Dermis blood vessel endothelial cell (primary cell): ENCODE results near the gene PDIA2. TPM values are rescaled to one million over a fixed set of nuclear protein-coding genes. Genes with fewer than 3 reads are reported as not detected.
"Not testable (repeated sequence)": the region's sequence is repeated elsewhere in the genome, so short reads cannot be mapped to it uniquely, and the experiment has no call there.

Experiments used
- DNase-seq: peaks from one replicate; pipeline ENCODE4 v3.0.0; 2010
- total RNA-seq: library from RNA; depleted of rRNA; stranded (reverse); fragments of >200 nt; gene quantifications from 2 replicates; pipeline ENCODE4 v1.2.3, GENCODE V29; 2014

The PDIA2 gene
- total RNA-seq: 0.34 TPM in 1 of 2 replicates, not detected in the other

- DNase-seq: no peak
Observed at GRCh38 chr16:283033-283805, at the start of gene PDIA2. Gene PDIA2 (plus strand): TSS chr16:283164. CDS start chr16:283170, 6 bp downstream.

- peak; percentile 93 for DNase-seq
Observed at GRCh38 chr16:234468-235305, 48.3 kb upstream of the PDIA2 start, which contains the start of gene FAM234A. Gene FAM234A (plus strand): TSS chr16:234821. CDS start chr16:254414, 19,593 bp downstream.

DNA sequence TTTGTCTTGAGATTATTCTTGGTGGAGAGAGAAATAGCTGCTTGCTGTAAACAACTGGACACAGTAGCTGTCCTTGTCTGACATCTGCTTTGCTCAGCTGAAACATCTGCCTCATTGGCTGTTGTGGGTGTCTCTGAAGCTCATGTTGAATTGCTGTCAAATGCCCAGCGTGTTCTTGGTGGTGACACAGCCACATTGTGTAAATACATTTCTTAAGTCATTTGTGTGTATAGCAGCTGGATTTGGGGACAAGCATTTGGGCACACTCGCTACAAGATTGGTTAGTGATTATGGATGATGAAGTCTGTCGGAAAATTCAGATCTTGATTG lies 43.1 kb upstream of the PDIA2 start:
- no peak for DNase-seq

DNA sequence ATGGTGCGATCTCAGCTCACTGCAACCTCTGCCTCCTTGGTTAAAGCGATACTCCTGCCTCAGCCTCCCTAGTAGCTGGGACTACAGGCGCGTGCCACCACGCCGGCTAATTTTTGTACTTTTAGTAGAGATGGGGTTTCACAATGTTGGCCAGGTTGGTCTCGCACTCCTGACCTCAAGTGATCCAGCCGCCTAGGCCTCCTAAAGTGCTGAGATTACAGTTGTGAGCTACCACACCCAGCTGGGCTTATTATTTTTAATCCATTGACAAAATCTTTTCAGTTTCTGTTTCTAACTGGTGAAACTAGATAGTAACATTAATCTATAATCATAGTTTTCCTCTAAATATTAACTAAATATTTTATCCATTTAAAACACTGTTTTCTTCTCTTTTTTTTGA lies 42.4 kb upstream of the PDIA2 start:
- no peak for DNase-seq

GRCh38 chr16:242281-242680 lies 40.7 kb upstream of the PDIA2 start:
- DNase-seq: no peak

- no peak for DNase-seq
Observed at GRCh38 chr16:243348-243747, 39.6 kb upstream of the PDIA2 start.

DNA sequence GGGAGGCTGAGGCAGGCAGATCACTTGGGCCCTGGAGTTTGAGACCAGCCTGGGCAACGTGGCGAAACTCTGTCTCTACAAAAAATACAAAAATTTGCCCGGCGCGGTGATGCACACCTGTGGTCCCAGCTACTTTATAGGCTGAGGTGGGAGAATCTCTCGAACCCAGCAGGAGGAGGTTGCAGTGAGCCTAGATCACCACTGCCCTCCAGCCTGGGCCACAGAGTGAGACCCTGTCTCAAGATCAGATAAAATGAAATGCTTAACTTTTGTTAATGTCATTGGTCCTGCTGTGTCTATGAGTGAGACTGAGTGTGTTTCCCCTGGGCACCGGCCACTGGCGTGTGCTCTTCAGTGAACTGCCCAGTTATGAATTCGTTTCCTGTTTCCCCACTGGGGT lies 37.9 kb upstream of the PDIA2 start:
- no peak for DNase-seq

DNA sequence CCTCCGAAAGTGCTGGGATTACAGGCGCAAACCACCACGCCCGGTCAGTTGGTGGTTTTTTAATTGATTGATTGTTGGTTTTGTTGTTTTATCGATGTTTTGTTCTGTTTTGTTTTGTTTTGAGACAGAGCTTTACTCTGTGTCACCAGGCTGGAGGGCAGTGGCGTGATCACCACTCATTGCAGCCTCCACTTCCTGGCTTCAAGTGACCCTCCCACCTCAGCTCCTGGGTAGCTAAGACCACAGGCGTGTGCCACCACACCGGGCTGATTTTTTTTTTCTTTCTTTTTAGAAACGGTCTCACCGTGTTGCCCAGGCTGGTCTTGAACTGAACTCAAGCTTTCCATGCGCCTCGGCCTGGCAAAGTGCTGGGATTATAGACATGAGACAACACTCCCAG lies 35.9 kb upstream of the PDIA2 start:
- DNase-seq: no peak

GRCh38 chr16:249431-249830 lies 33.5 kb upstream of the PDIA2 start:
- no peak for DNase-seq

DNA sequence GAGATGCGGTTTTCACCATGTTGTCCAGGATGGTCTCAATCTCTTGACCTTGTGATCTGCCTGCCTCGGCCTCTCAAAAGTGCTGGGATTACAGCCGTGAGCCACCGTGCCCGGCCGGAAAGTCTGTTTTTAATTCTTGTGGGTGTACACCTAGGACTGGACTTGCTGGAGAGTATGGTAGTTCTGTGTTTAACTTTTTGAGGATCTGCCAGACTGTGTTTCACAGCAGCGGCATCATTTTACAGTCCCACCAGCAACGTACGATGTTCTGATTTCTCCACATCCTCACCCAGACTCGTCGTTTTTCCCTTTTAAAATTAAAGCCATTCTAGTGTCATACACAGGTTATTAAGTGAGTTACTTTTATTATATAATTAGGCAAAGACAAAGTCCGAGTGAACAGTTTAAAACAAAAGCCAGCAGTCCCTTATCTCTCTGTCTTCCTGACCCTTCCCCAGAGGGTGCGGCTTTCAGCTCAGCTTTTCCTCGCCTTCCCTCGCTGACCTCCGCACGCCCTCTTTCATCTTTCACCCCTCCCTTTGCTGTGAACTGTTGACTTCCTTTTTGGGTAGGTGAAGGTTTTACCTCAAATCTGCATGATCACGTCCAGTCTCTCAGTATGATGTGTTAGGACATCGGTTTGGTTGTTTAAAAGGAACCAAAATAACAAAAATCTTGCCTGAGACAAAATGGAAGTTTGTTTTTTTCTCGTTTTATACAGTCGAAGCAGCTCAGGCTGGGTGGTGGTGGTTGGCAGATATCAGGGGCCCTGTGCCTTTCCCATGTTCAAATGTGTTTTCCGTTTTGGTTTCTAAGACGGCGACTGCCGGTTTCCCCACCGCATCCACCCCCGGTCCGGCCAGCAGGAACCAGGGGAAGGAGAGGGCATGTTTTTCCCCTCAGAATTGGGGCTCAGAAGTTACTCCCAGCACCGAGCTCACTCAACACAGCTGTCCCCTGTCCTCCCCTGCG lies 30.3 kb upstream of the PDIA2 start:
- peak; percentile 32 for DNase-seq

- DNase-seq: no peak
Observed at GRCh38 chr16:253833-254232, 29.1 kb upstream of the PDIA2 start.

- no peak for DNase-seq
Observed at GRCh38 chr16:254461-254860, 28.5 kb upstream of the PDIA2 start.

DNA sequence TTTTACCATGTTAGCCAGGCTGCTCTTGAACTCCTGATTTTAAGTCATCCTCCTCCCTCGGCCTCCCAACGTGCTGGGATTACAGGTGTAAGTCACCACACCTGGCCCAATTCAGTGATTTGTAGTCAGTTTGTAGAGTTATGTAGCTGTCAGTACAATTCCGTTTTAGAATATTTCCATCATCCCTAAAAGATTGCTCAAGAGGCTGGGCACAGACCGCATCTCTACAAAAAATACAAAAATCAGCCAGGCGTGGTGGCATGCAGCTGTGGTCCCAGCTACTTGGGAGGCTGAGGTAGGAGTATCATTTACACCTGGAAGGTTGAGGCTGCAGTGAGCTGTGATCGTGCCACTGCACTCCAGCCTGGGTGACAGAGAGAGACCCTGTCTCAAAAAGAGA lies 27.8 kb upstream of the PDIA2 start:
- DNase-seq: no peak

DNA sequence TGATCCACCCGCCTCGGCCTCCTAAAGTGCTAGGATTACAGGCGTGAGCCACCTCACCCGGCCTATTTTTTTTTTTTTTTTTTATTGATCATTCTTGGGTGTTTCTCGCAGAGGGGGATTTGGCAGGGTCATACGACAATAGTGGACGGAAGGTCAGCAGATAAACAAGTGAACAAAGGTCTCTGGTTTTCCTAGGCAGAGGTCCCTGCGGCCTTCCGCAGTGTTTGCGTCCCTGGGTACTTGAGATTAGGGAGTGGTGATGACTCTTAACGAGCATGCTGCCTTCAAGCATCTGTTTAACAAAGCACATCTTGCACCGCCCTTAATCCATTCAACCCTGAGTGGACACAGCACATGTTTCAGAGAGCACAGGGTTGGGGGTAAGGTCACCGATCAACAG lies 24.9 kb upstream of the PDIA2 start:
- not testable (repeated sequence) for DNase-seq

- no peak for DNase-seq
Observed at GRCh38 chr16:259226-259625, 23.7 kb upstream of the PDIA2 start.

DNA sequence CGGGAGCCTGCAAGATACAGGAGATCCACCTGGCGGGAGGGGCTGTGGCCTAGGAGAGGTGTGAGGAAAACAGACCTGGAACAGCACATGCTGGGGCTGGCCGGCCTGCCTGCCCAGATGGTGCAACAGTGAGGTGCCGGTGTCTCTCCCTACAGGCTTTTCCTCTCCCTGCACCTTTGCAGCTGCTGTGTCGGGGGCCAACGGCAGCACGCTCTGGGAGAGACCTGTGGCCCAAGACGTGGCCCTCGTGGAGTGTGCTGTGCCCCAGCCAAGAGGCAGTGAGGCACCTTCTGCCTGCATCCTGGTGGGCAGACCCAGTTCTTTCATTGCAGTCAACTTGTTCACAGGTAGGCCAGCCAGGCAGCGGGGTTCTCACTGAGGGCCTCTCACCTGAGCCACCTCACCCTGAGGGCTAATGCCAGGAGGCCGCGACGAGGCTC lies 23.1 kb upstream of the PDIA2 start:
- no peak for DNase-seq

DNA sequence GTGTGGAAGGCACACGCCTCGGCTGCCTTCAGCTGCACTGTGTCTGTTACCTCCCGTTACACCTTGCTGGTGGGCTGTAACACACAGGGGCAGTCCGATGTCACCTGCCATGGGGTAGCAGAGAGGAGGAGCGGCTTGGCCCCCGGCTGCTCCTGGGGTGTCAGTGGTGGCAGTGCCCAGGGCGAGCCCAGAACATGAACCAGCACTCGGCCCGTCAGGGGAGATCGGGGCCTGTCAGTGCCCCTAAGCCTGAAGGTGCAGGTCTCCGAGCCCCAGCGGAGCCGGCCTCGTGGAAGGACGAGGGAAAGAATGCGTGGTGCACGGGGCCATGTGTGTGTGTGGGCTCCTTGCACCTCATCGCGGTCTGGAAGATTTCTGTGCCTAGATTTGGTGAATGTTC lies 22.6 kb upstream of the PDIA2 start:
- DNase-seq: no peak

GRCh38 chr16:261031-261691 lies 21.8 kb upstream of the PDIA2 start:
- DNase-seq: no peak

- no peak for DNase-seq
Observed at GRCh38 chr16:262121-262745, 20.7 kb upstream of the PDIA2 start.

DNA sequence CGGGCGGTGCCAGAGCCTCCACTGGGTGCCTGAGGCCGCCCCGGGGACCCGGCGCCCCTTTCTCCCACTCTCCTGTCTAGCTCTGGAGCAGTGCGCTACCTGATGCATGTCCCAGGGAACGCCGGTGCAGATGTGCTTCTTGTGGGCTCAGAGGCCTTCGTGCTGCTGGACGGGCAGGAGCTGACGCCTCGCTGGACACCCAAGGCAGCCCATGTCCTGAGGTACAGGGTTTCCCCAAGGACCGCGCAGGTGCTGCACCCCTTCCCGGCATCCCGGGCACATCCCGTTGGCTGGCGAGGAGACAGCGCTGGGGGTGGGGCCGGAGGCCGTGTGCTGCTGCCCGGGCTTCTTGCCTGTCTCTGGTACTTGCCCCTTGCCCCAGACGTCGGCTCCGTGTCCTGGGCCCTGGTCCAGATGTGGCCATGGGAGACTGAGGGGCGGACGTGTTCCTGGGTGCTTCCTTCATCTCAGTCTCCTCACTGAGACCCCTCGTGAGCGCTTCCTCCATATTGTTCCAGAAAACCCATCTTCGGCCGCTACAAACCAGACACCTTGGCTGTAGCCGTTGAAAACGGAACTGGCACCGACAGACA lies 19.7 kb upstream of the PDIA2 start:
- DNase-seq: no peak

GRCh38 chr16:263944-264343 lies 19.0 kb upstream of the PDIA2 start:
- DNase-seq: no peak
